NCI-H526 treated with DMSO at 0.1 percent for 48 hours (cell line): ENCODE data around the gene EGFR.
"Not testable (repeated sequence)": the region's sequence is repeated elsewhere in the genome, so short reads cannot be mapped to it uniquely, and the experiment has no call there.

ENCODE experiments used
- DNase-seq: peaks from one replicate; lab custom pipeline; 2025; lab: John Stamatoyannopoulos, UW

The EGFR gene

GRCh38 chr7:55013851-55014250 is 5.0 kb upstream of the EGFR start:
- no peak for DNase-seq

- no peak for DNase-seq
Measured at GRCh38 chr7:55016061-55016745, 2.6 kb upstream of the EGFR start.

GRCh38 chr7:55016746-55017090 is 2.1 kb upstream of the EGFR start:
- no peak for DNase-seq

GRCh38 chr7:55017841-55018240 is 976 bp upstream of the EGFR start:
- DNase-seq: no peak

- DNase-seq: no peak
Measured at GRCh38 chr7:55019191-55019690, 424 bp downstream of the EGFR start.

GRCh38 chr7:55019691-55020465 is 1.1 kb downstream of the EGFR start:
- no peak for DNase-seq

GRCh38 chr7:55020466-55020871 is 1.7 kb downstream of the EGFR start:
- no peak for DNase-seq

GRCh38 chr7:55021053-55021452 is 2.2 kb downstream of the EGFR start:
- no peak for DNase-seq

- no peak for DNase-seq
Measured at GRCh38 chr7:55022002-55022985, 3.5 kb downstream of the EGFR start.

- DNase-seq: no peak
Measured at GRCh38 chr7:55023841-55024505, 5.2 kb downstream of the EGFR start.

- no peak for DNase-seq
Measured at GRCh38 chr7:55024776-55025175, 6.0 kb downstream of the EGFR start.

GRCh38 chr7:55026086-55026790 is 7.4 kb downstream of the EGFR start:
- no peak for DNase-seq

- DNase-seq: no peak
Measured at GRCh38 chr7:55026867-55027490, 8.2 kb downstream of the EGFR start.

- no peak for DNase-seq
Measured at GRCh38 chr7:55028011-55028410, 9.2 kb downstream of the EGFR start.

- no peak for DNase-seq
Measured at GRCh38 chr7:55030314-55030713, 11.5 kb downstream of the EGFR start.

GRCh38 chr7:55031075-55031474 is 12.3 kb downstream of the EGFR start:
- DNase-seq: no peak

GRCh38 chr7:55032069-55032699 is 13.4 kb downstream of the EGFR start:
- DNase-seq: no peak

- DNase-seq: no peak
Measured at GRCh38 chr7:55033236-55033846, 14.5 kb downstream of the EGFR start.

GRCh38 chr7:55034776-55035175 is 16.0 kb downstream of the EGFR start:
- no peak for DNase-seq

GRCh38 chr7:55035410-55035809 is 16.6 kb downstream of the EGFR start:
- not testable (repeated sequence) for DNase-seq
